Motor neuron (in vitro differentiated cells): ENCODE results near the gene SLC6A19. TPM values are rescaled to one million over a fixed set of nuclear protein-coding genes. Genes with fewer than 3 reads are reported as not detected.

Source experiments
- ATAC-seq, 8 experiments: fragments of 200-7000 bp; cut with Tn5 transposase; replicated peaks in 6 of 8; 2 replicates each; pipeline ENCODE4 v1.8.0; 2021; ENCODE audit warnings: mild to moderate bottlenecking in 8 of 8, moderate library complexity in 8 of 8
- H3K27ac ChIP-seq, 2 donors: fragments of 250-450 bp; sonication (Bioruptor Pico); 2 replicates each; pipeline ENCODE4 v1.9.0; 2021; ENCODE audit warnings: antibody characterized with exemption in 2 of 2, mild to moderate bottlenecking in 2 of 2, moderate library complexity in 1 of 2
- H3K4me1 ChIP-seq, 2 donors: fragments of 250-450 bp; sonication (Bioruptor Pico); replicated peaks in 1 of 2; 2 replicates each; pipeline ENCODE4 v1.6.1; 2021; ENCODE audit warnings: antibody characterized with exemption in 2 of 2, mild to moderate bottlenecking in 2 of 2, moderate library complexity in 1 of 2
- H3K4me3 ChIP-seq, 5 donors: fragments of 250-450 bp; sonication (Bioruptor Pico); 2 replicates each; pipeline ENCODE4 v1.9.0; 2021; ENCODE audit warnings: antibody characterized with exemption in 5 of 5, mild to moderate bottlenecking in 5 of 5, moderate library complexity in 4 of 5
- WGBS, 10 experiments: fragments of 450-650 bp; shearing (Covaris generic); methylation state at CpG; one replicate each; pipeline ENCODE4 v1.0.0; 2022; 5-methylcytosine and 5-hydroxymethylcytosine counted together
- in situ Hi-C, 9 experiments: fragments of 400-800 bp; cut with MboI; loops; one replicate each; pipeline ENCODE4 v1.15.0; 2021; ENCODE audit warnings: low sequenced_read_pairs in 9 of 9, low pct_unique_long_range_greater_than_20kb in 2 of 9; ENCODE audit not compliant: unreplicated experiment in 9 of 9
- total RNA-seq, 8 experiments: library from RNA; unstranded; fragments of 300-600 nt; gene quantifications; 2 replicates each; pipeline versions ENCODE4 v1.2.3 to v1.2.4, GENCODE V29; 2022

Gene SLC6A19
- total RNA-seq, 8 experiments from 2014 or later: 0.04 to 0.24 (median 0.10) TPM; not detected in 3

DNA sequence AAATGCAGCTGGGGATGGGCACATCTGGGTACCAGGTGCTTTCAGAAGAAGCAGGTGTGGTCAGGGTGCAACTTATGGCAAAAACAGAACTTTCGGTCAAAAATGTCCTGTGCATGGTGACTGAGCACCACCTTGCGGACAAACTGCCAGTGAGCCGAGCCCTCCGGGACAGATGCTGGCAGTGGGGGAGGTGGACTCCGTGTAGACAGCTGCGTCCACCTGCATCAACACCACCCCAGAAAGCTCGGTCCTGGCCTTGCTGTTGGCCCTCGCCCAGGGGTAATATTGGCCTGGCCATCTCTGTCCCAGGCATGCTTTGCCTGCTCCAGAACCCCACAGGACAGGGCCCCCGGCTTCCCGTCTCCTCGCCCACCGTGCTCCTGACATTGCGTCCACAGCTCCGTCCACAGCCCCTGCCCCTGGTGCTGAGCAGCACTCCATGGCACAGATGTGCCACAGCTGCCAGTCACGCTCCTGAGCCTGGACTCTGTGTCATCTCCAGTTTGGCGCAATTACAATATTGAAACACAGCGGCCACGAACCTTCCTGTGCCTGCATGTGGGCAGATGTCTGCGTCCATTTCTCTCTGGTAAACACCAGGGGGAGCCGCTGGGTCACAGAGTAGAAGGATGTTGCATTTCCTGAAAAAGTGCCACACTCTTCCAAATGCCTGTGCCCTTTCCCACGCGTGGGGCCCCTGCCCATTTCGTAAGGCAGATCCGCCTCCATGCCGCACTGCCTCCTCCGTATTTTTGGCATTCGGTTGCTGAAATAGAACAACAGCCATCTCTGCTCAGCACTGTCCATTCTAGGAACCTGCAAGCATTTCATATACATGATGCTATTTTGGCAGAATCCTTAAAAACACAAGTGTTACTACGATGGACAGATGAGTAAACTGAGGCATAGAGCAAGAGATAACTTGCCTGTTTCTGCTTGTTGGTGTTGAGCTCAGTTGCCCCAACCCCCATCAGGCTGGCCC lies 33.4 kb upstream of the SLC6A19 start:
- WGBS, 10 experiments: 0 to 38% (median 4%) methylated on average over 1 to 15 of the region's 28 CpGs; no CpG with 5 or more reads in 2 of the 10 experiments
- no peak overlapping the region for H3K27ac ChIP-seq
- H3K4me1 ChIP-seq: peaks cover 0 to 3% of the 10 kb centered on the region in 2 donors
- peak; percentile 88 to 95 (median 89) for ATAC-seq
- in situ Hi-C loops: loop anchor here in 5 of 9 experiments (25.0 kb wide), 2 partner anchors 231 to 469 kb away; no protein-coding TSS in a partner anchor
- H3K4me3 ChIP-seq: peak overlapping the region; percentile 16 to 29 (median 22)

DNA sequence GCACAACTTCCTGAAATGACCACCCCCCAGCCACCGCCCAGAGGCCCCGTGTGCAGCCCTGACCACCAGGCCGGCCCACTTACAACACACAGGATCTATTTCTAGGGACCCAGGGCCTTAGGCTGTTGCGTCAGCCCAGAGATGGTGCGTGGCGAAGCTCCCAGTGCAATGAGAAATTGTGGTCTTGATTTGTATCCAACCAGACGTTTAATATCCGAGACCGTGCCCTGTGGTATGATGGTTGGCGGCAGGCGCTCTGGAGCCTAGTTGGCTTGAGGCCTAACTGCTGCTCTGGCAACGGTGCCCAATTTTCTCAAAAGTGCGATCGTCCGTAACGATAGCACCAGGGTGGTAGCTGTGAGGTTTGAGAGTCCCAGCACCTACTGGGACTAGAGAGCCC lies 32.6 kb upstream of the SLC6A19 start:
- H3K4me3 ChIP-seq: no peak overlapping the region
- no peak overlapping the region for H3K27ac ChIP-seq
- WGBS, 10 experiments: 60 to 100% (median 86%) methylated on average over 1 to 5 of the region's 16 CpGs; no CpG with 5 or more reads in 4 of the 10 experiments
- in situ Hi-C loops: loop anchor here in 5 of 9 experiments (25.0 kb wide), 2 partner anchors 231 to 469 kb away; no protein-coding TSS in a partner anchor
- peaks cover 0 to 3% of the 10 kb centered on the region in 2 donors for H3K4me1 ChIP-seq
- ATAC-seq: no peak

DNA sequence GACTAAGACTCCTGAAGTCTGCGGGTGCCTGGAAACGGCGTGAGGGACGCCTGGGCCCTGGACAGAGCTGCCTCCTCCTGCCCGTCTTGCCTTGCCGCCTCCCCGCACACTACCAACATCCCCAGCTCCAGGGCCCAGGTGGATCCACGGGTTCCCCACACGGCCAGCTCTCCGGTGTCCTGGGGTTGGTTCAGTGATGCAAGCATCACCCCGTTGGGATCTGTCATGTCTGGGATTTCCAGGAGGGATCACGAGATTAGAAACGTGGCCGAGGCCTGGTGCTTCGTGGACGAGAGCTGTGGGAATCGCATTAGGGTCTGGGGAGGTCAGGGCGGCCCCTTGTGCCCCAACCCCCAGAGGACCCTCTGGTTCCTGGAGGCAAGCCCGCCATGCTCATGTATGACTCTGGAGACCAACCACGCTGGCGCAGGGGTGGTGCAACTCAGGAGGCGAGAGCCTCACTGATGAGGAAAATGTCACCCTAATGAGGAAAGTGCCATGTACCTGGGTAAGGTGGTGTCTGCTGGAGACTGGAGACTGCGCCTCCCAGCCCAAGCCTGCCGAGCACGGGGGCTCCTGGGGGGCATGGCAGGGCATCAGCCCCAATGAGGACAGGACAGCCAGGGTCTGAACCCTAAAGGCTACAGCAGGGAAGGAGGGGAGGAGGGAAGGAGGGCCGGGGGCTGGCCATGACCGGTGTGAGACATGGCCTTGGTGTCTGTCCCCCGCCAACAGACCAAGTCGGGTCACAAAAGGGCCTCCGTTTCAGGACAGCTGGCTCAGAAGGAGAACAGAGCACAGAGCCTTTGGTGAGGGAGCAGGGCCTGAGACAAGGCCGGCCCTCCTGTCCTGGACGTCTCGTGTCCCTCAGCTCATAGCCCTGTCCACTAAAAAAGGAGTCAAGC lies 31.9 kb upstream of the SLC6A19 start:
- ATAC-seq: no peak
- WGBS, 10 experiments: 50 to 100% (median 73%) methylated on average over 1 to 4 of the region's 33 CpGs; no CpG with 5 or more reads in 3 of the 10 experiments
- no peak overlapping the region for H3K4me3 ChIP-seq
- in situ Hi-C loops: loop anchor here in 5 of 9 experiments (25.0 kb wide), 2 partner anchors 232 to 468 kb away; no protein-coding TSS in a partner anchor
- no peak overlapping the region for H3K27ac ChIP-seq
- peaks cover 0 to 3% of the 10 kb centered on the region in 2 donors for H3K4me1 ChIP-seq

DNA sequence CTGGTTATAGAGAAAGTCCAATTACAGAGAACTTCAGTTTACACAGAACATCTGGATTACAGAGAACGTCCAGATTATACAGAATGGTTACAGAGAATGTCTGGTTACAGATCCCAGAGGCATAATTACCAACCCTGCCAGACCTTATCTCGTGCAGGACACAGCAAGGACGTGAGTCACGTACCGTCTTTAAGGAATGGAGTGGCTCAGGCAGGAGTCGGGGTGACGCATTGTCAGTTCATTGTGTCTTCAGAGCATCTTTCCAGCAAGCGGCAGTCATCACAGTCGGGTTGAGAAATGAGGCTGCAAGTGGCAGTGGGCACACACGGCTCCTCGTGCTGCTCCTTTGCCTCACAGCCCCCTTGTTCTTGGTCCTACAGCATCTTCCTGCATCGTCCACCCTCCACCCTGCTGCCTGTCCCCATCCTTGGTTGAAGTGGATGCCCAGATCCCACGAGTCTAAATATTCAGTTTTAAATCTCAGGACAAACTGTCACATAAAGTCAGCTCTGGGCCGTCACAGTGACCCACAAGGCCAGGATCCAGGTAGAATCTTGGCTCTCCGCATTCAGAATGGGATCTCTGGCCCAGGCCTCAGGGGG lies 30.0 kb upstream of the SLC6A19 start:
- no peaks in the 10 kb centered on the region for H3K4me1 ChIP-seq
- H3K27ac ChIP-seq: no peak overlapping the region
- no peak overlapping the region for H3K4me3 ChIP-seq
- in situ Hi-C loops: loop anchor here in 5 of 9 experiments (25.0 kb wide), 2 partner anchors 234 to 466 kb away; no protein-coding TSS in a partner anchor
- WGBS, 10 experiments: 3 to 83% (median 67%) methylated on average over 1 to 14 of the region's 15 CpGs; no CpG with 5 or more reads in 1 of the 10 experiments
- peak in 2 of 8 experiments; percentile 29 to 30 for ATAC-seq

DNA sequence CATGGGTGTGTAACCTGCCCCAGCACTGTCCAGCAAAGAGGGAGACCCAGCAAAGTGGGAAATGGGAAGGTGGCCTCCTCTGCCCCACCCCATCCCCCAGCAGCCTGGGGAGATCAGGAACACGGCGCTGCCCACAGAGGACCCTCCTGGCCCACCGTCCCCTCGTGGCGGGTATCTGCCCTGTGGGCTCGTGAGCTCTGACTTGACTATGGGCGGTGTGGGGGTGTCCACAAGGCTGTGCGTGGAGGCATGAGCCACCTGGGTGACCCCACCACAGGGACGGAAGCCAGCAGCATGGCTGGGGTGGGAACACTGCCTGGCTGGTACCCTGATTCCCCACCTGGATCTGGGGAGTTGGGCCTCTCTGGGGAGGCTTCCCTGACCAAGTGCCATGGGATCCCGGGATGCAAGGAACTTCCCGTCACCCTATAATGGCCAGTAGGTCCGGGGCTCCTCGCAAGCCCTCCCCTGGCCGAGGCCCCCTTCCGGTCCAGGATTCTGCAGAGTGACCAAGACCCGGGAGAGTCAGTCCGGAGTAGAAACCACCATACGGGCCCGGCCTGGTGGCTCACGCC lies 29.3 kb upstream of the SLC6A19 start:
- Histone ChIP-seq H3K27ac (no peak overlapping the region), H3K4me3 (no peak overlapping the region), H3K4me1 (no peaks in the 10 kb centered on the region)
- in situ Hi-C loops: loop anchor here in 5 of 9 experiments (25.0 kb wide), 2 partner anchors 235 to 465 kb away; no protein-coding TSS in a partner anchor
- 94% methylated on average over 3 of the region's 20 CpGs; no CpG with 5 or more reads in 9 of the 10 experiments for WGBS, 10 experiments
- ATAC-seq: no peak

DNA sequence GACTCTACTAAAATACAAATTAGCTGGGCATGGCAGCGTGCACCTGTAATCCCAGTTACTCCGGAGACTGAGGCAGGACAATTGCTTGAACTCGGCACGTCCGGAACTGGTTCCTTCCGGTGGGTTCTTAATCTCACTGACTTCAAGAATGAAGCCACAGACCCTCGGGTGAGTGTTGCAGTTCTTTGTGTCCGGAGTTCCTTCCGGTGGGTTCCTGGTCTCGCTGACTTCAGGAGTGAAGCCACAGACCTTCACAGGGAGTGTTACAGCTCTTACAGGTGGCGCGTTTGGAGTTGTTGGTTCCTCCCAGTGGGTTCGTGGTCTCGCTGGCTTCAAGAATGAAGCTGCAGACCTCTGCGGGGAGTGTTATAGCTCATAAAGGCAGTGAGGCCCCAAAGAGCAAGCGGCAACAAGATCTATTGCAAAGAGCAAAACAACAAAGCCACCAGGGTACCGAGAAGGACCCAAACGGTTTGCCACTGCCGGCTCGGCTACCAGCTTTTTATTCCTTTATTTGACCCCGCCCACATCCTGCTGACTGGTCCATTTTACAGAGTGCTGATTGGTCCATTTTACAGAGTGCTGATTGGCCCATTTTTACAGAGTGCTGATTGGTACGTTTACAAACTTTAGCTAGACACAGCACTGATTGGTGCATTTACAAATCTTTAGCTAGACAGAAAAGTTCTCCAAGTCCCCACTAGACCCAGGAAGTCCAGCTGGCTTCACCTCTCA lies 28.6 kb upstream of the SLC6A19 start:
- ATAC-seq: no peak

DNA sequence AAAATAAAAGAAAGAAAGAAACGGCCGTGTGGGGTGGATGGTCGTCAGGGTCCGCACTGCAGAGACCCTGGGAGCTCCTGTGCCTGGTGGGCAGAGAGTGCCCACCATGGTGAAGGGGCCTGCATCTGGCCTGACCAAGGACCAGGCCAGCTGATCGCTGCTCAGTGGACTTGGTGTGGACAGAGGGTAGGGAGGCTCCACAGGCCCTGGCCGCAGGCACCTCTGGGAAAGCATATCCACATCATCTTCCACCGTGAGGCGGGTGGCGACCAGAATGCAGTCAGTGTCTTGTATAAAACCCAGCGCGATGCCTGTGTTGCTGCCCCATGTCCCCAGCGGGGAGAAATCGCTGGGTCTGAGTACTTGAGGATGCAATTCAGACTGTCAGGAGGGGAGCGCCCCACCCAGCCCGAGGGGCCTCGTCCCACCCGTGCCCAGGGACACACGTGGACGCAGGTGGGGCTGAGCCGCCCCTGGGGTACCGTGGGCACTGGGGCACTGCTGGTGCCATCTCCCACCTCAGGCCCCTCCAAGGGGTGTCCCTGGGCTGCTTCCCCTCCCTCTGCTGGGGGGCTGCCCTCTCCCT lies 27.8 kb upstream of the SLC6A19 start:
- Histone ChIP-seq H3K4me3 (no peak overlapping the region), H3K27ac (no peak overlapping the region), H3K4me1 (no peaks in the 10 kb centered on the region)
- in situ Hi-C loops: loop anchor here in 5 of 9 experiments (25.0 kb wide), 2 partner anchors 236 to 464 kb away; no protein-coding TSS in a partner anchor
- WGBS, 10 experiments: 90 to 100% (median 100%) methylated on average over 1 to 2 of the region's 21 CpGs; no CpG with 5 or more reads in 7 of the 10 experiments
- ATAC-seq: no peak

More for the DNA sequence above, 28.6 kb upstream of the SLC6A19 start:
- 0 to 94% (median 87%) methylated on average over 2 to 9 of the region's 22 CpGs; no CpG with 5 or more reads in 2 of the 10 experiments for WGBS, 10 experiments
- Histone ChIP-seq H3K27ac (no peak overlapping the region), H3K4me1 (no peaks in the 10 kb centered on the region), H3K4me3 (no peak overlapping the region)
- in situ Hi-C loops: loop anchor here in 5 of 9 experiments (25.0 kb wide), 2 partner anchors 236 to 464 kb away; no protein-coding TSS in a partner anchor

DNA sequence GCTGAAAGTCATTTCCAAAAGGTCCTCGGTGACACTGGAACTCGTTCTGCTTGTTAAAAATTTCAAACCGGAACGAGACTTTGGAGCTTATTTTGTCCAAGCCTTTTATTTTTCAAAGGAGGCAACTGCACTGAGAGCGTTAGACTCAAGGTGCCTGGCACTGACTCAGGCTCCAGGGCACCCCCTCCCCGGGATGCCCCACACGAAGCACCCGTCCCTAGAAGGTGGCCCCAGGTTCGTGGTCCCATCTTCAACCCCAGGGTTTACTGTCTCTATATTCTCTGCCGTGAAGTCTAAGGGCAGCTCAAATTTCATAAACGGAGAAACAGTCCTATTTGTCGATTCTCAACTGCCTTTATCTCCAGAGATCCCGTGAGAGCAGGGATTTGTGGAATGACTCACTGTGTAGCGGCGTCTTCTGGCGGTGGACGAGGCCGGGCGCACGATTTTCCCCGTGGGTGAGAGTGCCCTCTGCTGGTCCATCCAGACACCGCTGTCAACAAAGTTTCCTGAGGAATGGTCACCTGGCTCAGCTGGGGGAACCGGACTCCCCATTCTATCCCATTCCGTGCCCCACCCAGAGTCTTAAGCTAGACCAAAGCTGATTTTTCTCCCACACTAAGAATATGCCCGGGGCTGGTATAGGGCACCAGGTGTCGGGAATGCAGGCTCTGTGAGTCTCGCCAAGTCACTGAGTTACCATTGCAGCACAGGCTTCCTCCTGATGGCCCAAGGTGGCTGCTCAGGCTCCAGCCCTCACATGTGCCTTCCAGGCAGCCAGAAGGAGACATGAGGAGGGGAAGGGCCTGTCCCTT lies 27.1 kb upstream of the SLC6A19 start:
- WGBS, 10 experiments: 0 to 100% (median 31%) methylated on average over 1 to 11 of the region's 27 CpGs; no CpG with 5 or more reads in 4 of the 10 experiments
- in situ Hi-C loops: loop anchor here in 5 of 9 experiments (25.0 kb wide), 2 partner anchors 237 to 463 kb away; no protein-coding TSS in a partner anchor
- Histone ChIP-seq H3K4me3 (no peak overlapping the region), H3K27ac (no peak overlapping the region), H3K4me1 (no peaks in the 10 kb centered on the region)
- peak; percentile 21 to 95 (median 52) for ATAC-seq

DNA sequence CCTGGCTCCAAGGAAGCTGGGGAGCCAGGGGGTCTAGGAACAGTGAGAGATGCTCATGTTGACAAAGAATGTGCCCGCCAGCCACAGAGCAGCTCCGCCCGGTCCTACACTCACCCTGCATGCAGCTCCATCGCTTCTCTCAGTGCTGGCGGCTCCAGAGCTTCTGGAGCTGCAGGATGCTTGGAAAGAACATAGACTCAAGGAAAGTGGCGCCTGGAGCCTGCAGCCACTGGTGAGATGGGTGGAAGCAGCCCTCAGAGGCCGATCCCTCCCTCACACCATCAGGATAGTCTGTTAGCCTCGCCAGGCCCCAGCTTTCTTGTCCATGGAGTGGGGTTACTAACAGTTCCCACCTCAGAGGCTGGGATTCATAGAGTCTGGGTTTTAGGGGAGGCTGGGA lies 26.4 kb upstream of the SLC6A19 start:
- in situ Hi-C loops: loop anchor here in 1 of 9 experiments (25.0 kb wide), 1 partner anchor 462 kb away; no protein-coding TSS in a partner anchor
- no peak overlapping the region for H3K4me3 ChIP-seq
- ATAC-seq: no peak
- 10 to 100% (median 90%) methylated on average over 2 to 4 of the region's 8 CpGs; no CpG with 5 or more reads in 4 of the 10 experiments for WGBS, 10 experiments
- H3K27ac ChIP-seq: no peak overlapping the region
- H3K4me1 ChIP-seq: no peaks in the 10 kb centered on the region

DNA sequence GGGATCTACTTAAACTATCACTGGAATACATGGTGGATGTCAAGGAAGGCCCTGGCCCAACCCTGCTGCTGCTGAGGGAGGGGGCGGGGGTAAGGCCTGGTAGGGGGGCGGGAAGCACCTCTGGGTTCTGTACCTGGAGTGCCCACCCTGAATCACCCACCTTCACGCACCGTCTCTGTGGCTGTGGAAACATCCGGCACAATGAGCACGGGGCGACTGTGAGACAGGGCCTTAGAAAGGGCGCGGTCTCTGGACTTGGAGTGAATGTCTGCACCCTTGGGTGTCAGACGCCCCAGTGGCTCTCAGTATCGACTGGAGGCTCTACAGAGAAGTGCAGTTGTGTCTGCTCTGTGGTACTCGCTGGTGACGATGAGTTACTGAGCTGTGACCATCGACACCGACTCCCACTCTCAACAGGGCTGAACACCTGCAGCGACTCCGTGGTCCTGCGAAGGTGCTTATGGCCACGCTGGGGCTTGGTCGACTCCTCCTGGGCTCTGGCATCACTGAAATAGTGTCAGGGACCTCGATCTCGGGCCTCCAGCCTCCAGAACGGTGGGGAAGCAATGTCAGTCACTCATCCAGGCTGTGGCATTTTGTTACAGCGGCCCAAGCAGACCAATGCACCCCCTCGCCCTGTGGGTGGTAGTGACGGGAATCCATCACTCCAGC lies 25.5 kb upstream of the SLC6A19 start:
- Histone ChIP-seq H3K4me3 (no peak overlapping the region), H3K4me1 (peaks cover 0 to under 1% of the 10 kb centered on the region in 2 donors), H3K27ac (no peak overlapping the region)
- in situ Hi-C loops: loop anchor here in 1 of 9 experiments (25.0 kb wide), 1 partner anchor 461 kb away; no protein-coding TSS in a partner anchor
- 51 to 100% (median 78%) methylated on average over 1 to 7 of the region's 26 CpGs; no CpG with 5 or more reads in 5 of the 10 experiments for WGBS, 10 experiments
- ATAC-seq: no peak
